ENCODE measurements around the gene SPDEF. TPM values are rescaled to one million over a fixed set of nuclear protein-coding genes. Genes with fewer than 3 reads are reported as not detected.

The SPDEF gene
- total and polyA plus RNA-seq, 10 of the 15 experiments (the other 5 are each of a cell fraction or from before 2014, with no cell fraction given) = not detected

- TF ChIP-seq, protein P1, sequence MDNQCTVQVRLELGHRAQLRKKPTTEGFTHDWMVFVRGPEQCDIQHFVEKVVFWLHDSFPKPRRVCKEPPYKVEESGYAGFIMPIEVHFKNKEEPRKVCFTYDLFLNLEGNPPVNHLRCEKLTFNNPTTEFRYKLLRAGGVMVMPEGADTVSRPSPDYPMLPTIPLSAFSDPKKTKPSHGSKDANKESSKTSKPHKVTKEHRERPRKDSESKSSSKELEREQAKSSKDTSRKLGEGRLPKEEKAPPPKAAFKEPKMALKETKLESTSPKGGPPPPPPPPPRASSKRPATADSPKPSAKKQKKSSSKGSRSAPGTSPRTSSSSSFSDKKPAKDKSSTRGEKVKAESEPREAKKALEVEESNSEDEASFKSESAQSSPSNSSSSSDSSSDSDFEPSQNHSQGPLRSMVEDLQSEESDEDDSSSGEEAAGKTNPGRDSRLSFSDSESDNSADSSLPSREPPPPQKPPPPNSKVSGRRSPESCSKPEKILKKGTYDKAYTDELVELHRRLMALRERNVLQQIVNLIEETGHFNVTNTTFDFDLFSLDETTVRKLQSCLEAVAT (IDR thresholded peaks at IDR 0.05) = no peak
- TF ChIP-seq ZNF24 (IDR thresholded peaks at IDR 0.05) = no peak
- no peak for TF ChIP-seq ETV6 (conservative IDR thresholded peaks at IDR 0.05 in 1 of 2, IDR thresholded peaks at IDR 0.05 in 1 of 2; ENCODE audit: borderline replicate concordance in 1 of 2, low read depth in 1 of 2)
- TF ChIP-seq, protein P2, sequence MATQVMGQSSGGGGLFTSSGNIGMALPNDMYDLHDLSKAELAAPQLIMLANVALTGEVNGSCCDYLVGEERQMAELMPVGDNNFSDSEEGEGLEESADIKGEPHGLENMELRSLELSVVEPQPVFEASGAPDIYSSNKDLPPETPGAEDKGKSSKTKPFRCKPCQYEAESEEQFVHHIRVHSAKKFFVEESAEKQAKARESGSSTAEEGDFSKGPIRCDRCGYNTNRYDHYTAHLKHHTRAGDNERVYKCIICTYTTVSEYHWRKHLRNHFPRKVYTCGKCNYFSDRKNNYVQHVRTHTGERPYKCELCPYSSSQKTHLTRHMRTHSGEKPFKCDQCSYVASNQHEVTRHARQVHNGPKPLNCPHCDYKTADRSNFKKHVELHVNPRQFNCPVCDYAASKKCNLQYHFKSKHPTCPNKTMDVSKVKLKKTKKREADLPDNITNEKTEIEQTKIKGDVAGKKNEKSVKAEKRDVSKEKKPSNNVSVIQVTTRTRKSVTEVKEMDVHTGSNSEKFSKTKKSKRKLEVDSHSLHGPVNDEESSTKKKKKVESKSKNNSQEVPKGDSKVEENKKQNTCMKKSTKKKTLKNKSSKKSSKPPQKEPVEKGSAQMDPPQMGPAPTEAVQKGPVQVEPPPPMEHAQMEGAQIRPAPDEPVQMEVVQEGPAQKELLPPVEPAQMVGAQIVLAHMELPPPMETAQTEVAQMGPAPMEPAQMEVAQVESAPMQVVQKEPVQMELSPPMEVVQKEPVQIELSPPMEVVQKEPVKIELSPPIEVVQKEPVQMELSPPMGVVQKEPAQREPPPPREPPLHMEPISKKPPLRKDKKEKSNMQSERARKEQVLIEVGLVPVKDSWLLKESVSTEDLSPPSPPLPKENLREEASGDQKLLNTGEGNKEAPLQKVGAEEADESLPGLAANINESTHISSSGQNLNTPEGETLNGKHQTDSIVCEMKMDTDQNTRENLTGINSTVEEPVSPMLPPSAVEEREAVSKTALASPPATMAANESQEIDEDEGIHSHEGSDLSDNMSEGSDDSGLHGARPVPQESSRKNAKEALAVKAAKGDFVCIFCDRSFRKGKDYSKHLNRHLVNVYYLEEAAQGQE (IDR thresholded peaks at IDR 0.05; ENCODE audit: low read depth, low read length) = no peak
- TF ChIP-seq CBX5 (IDR thresholded peaks at IDR 0.05; ENCODE audit: low read depth) = no peak
- TF ChIP-seq WRNIP1 (IDR thresholded peaks at IDR 0.05; ENCODE audit: borderline replicate concordance, low read depth, low read length) = no peak
- TF ChIP-seq ATF2 (IDR thresholded peaks at IDR 0.05; ENCODE audit: low read length) = no peak
- no peak for TF ChIP-seq KLF5 (IDR thresholded peaks at IDR 0.05; ENCODE audit: partially characterized antibody)
- TF ChIP-seq ZNF592 (IDR thresholded peaks at IDR 0.05) = no peak
These were observed 3.0 kb downstream of the SPDEF start (continued) for GRCh38 chr6:34553146-34553545.

Measured in GM12878 (cell line).